ENCODE data around the gene TACO1. TPM values are rescaled to one million over a fixed set of nuclear protein-coding genes. Genes with fewer than 3 reads are reported as not detected.

The TACO1 gene
- total and polyA plus RNA-seq, 7 donors = 11.2 to 50.9 (median 19.9) TPM

DNA sequence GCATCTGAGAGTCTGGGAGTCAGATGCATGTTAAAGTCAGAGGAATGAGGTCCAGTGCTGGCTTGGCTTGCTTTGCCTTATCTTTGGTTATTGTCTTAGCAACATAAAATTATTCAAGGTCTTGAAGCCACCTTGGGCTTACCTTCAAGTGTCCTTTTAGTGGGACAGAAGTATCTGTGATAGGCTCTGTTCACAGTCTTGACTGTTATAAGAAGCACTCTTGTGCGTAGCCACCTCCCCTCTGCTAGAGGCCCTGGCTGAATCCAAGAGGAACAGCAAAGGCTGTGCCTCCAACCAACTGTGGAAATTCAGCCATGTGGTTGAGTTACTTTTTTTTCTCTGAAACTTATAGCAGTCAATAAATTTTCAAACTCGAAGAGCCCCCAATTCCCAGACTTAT, 13.0 kb downstream of the TACO1 start:
- no peak for DNase-seq

DNA sequence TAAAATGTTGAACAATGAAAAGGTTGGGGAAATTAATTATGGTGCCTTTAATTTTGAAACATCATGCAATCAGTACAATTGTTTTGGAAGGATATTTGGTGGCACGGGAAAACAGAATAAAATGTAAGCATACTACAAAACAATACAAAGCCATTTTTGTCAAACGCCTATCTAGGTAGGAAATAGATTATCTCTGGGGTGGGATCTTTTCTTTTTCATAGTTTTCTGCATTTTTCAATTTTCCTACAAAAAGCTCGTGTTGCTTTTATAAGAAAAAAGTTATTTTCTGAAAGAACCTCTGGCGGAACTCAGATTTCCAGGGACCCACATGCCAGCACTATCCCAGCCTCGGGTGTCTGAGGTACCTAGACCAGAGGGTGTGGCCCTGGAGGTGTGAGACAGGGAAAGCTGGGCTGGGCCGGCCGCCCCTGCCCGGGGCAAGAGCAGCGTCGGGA, 20.6 kb downstream of the TACO1 start:
- Histone ChIP-seq H3K27ac (peak overlapping the region; percentile 87 to 93 (median 90)), H3K4me1 (peaks cover 0 to 36% (median 34%) of the 10 kb centered on the region in 4 donors), H3K36me3 (no peaks in the 10 kb centered on the region), H3K9me3 (no peaks in the 10 kb centered on the region), H3K27me3 (no peaks in the 10 kb centered on the region), H3K4me3 (peak overlapping the region; percentile 51 to 90 (median 78))
- DNase-seq = no peak
- no peak for TF ChIP-seq POLR2AphosphoS5 (IDR thresholded peaks at IDR 0.05)
- no peak for TF ChIP-seq POLR2A (IDR thresholded peaks at IDR 0.05)
- TF ChIP-seq EP300 (IDR thresholded peaks at IDR 0.05) = no peak
- TF ChIP-seq, protein P1, sequence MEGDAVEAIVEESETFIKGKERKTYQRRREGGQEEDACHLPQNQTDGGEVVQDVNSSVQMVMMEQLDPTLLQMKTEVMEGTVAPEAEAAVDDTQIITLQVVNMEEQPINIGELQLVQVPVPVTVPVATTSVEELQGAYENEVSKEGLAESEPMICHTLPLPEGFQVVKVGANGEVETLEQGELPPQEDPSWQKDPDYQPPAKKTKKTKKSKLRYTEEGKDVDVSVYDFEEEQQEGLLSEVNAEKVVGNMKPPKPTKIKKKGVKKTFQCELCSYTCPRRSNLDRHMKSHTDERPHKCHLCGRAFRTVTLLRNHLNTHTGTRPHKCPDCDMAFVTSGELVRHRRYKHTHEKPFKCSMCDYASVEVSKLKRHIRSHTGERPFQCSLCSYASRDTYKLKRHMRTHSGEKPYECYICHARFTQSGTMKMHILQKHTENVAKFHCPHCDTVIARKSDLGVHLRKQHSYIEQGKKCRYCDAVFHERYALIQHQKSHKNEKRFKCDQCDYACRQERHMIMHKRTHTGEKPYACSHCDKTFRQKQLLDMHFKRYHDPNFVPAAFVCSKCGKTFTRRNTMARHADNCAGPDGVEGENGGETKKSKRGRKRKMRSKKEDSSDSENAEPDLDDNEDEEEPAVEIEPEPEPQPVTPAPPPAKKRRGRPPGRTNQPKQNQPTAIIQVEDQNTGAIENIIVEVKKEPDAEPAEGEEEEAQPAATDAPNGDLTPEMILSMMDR (IDR thresholded peaks at IDR 0.05) = no peak
- 4 to 12% methylated on average over 10 of the region's 10 CpGs for WGBS, 2 donors
- intact Hi-C loops (cut with DNase I) = loop anchor here (5.0 kb wide), 2 partner anchors 76 to 206 kb away; partner anchors contain the start of genes FTSJ3 and PSMC5

More for the DNA sequence above, 13.0 kb downstream of the TACO1 start:
- 85 to 95% methylated on average over 2 of the region's 2 CpGs for WGBS, 2 donors
- H3K4me1 ChIP-seq = no peaks in the 10 kb centered on the region
- H3K27ac ChIP-seq = no peak overlapping the region
- H3K27me3 ChIP-seq = no peaks in the 10 kb centered on the region
- H3K36me3 ChIP-seq = peaks cover 0 to 24% (median 7%) of the 10 kb centered on the region in 4 donors
- H3K4me3 ChIP-seq = no peak overlapping the region
- intact Hi-C loops (cut with DNase I) = loop anchor here (5.0 kb wide), 1 partner anchor 166 kb away; the partner anchor contains the start of gene CYB561
- H3K9me3 ChIP-seq = no peaks in the 10 kb centered on the region
- TF ChIP-seq POLR2A (IDR thresholded peaks at IDR 0.05) (no peak), POLR2AphosphoS5 (IDR thresholded peaks at IDR 0.05) (no peak), EP300 (IDR thresholded peaks at IDR 0.05) (no peak)
- TF ChIP-seq, protein P1 (IDR thresholded peaks at IDR 0.05) = no peak

GRCh38 chr17:63621684-63622573, 21.2 kb downstream of the TACO1 start, which contains the start of gene MAP3K3:
Gene MAP3K3, plus strand, starts transcription at chr17:63622417. Its CDS starts 343 bp downstream, at chr17:63622760.
- Histone ChIP-seq H3K36me3 (no peaks in the 10 kb centered on the region), H3K9me3 (no peaks in the 10 kb centered on the region), H3K4me1 (peaks cover 0 to 43% (median 41%) of the 10 kb centered on the region in 4 donors), H3K4me3 (peak within 1 kb of the TSS; percentile 77 to 90 (median 82)), H3K27me3 (no peaks in the 10 kb centered on the region), H3K27ac (peak within 1 kb of the TSS; percentile 87 to 93 (median 91))
- intact Hi-C loops (cut with DNase I) = loop anchor here (2.0 to 5.0 kb wide), 3 partner anchors 75 to 205 kb away; partner anchors contain the start of genes FTSJ3, PSMC5 and STRADA
- TF ChIP-seq POLR2A (IDR thresholded peaks at IDR 0.05) (peak; percentile 52 to 72), POLR2AphosphoS5 (IDR thresholded peaks at IDR 0.05) (peak; percentile 78 to 91 (median 88)), EP300 (IDR thresholded peaks at IDR 0.05) (no peak)
- TF ChIP-seq, protein P1 (IDR thresholded peaks at IDR 0.05) = peak in 2 of 4 experiments; percentile 5 to 17
- WGBS, 2 donors = 0 to 1% methylated on average over 75 of the region's 75 CpGs
- DNase-seq = peak; percentile 100

GRCh38 chr17:63622574-63623390, 22.1 kb downstream of the TACO1 start:
- Histone ChIP-seq H3K27ac (peak overlapping the region; percentile 87 to 93 (median 91)), H3K36me3 (no peaks in the 10 kb centered on the region), H3K4me1 (peaks cover 0 to 51% (median 49%) of the 10 kb centered on the region in 4 donors), H3K27me3 (no peaks in the 10 kb centered on the region), H3K9me3 (no peaks in the 10 kb centered on the region), H3K4me3 (peak overlapping the region; percentile 76 to 90 (median 82))
- intact Hi-C loops (cut with DNase I) = loop anchor here (2.0 to 5.0 kb wide), 3 partner anchors 75 to 205 kb away; partner anchors contain the start of genes FTSJ3, PSMC5 and STRADA
- DNase-seq = peak; percentile 86
- WGBS, 2 donors = 0% methylated on average over 100 of the region's 100 CpGs
- TF ChIP-seq POLR2AphosphoS5 (IDR thresholded peaks at IDR 0.05) (peak in 3 of 4 donors; percentile 7 to 53 (median 50)), POLR2A (IDR thresholded peaks at IDR 0.05) (no peak)

Measured in sigmoid colon (tissue), 7 donors.